Spinal cord (tissue), 10 donors: Measurements from ENCODE around the gene HHIPL1. TPM values are rescaled to one million over a fixed set of nuclear protein-coding genes. Genes with fewer than 3 reads are reported as not detected.

Source experiments
- DNase-seq, 6 donors: peaks; one replicate each; pipeline versions ENCODE4 v3.0.0 to v3.0.0-alpha.2; 2013 to 2015; ENCODE audit warnings: low spot score in 6 of 6, low read depth in 4 of 6
- H3K27ac ChIP-seq: one replicate; pipeline ENCODE4 v1.5.1; 2013; ENCODE audit warnings: low read depth, low read length, control low read depth
- H3K27me3 ChIP-seq: one replicate; pipeline ENCODE4 v1.6.1; 2013; ENCODE audit warnings: low read length; ENCODE audit not compliant: control insufficient read depth, insufficient read depth
- H3K36me3 ChIP-seq: one replicate; pipeline ENCODE4 v1.6.1; 2013; ENCODE audit warnings: low read length; ENCODE audit not compliant: control insufficient read depth, insufficient read depth
- H3K4me1 ChIP-seq: one replicate; pipeline ENCODE4 v1.6.1; 2013; ENCODE audit warnings: low read length; ENCODE audit not compliant: control insufficient read depth, insufficient read depth
- H3K4me3 ChIP-seq: one replicate; pipeline ENCODE4 v1.5.1; 2013; ENCODE audit warnings: low read depth, low read length, control low read depth
- H3K9me3 ChIP-seq: one replicate; pipeline ENCODE4 v1.6.1; 2013; ENCODE audit warnings: low read length; ENCODE audit not compliant: control insufficient read depth, insufficient read depth
- WGBS: methylation state at CpG from one replicate; pipeline ENCODE4 v1.1.5; 2013; ENCODE audit warnings: missing lambda C conversion rate; ENCODE audit not compliant: insufficient coverage; 5-methylcytosine and 5-hydroxymethylcytosine counted together
- polyA plus RNA-seq, 2 donors: library from polyadenylated mRNA; unstranded; fragments of 120-200 nt; gene quantifications; one replicate each; pipeline ENCODE4 v1.2.1, GENCODE V29; 2013; ENCODE audit not compliant: insufficient read length in 2 of 2
- total RNA-seq, 2 donors: library from RNA; depleted of rRNA in 1 of 2; stranded (reverse); fragments of 120-200 nt in 1 of 2; fragments of >200 nt in 1 of 2; gene quantifications; one replicate each; pipeline versions ENCODE4 v1.2.3 to v1.2.4, GENCODE V29; 2013 to 2014
- donor health status: healthy.

The HHIPL1 gene
- total and polyA plus RNA-seq, 4 donors = 4.8 to 6.2 (median 5.4) TPM

DNA sequence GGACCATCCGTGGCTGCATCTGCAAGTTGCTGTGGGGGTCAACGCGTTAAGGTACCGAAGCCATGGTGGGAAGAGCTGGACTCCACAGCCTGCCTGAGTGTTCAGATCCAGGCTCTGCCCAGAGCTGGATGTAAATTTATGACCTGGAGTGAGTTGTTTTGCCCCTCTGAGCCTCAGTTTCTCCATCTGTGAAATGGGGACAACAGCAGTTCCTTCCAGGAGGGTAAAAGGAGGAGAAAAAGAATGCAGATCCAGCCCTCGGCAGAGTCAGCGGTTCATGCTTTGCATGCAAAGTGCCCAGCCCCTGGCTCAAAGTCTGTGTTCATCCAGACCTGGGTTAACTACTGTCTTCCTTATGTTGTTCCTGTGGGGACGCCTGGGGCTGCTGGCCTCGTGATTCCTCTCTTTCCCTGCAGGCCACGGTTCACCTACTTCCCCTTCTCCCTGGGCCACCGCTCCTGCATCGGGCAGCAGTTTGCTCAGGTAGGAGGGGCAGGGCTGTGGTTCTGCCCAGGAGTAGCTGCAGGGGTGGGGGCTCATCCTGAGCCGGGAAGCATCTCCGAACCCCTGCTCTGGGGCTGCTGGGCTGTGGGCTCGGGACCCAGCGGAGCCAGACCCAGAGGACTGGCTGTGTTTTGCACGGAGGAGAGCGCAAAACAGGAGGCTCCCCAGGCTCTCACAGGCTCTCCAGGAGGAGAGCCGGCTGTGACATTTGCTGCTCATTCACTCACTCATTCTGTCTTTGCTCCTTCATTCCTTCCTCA, 81.0 kb downstream of the HHIPL1 start:
- Histone ChIP-seq H3K27me3 (no peaks in the 10 kb centered on the region), H3K27ac (no peak overlapping the region), H3K9me3 (no peaks in the 10 kb centered on the region), H3K36me3 (peaks cover 13% of the 10 kb centered on the region), H3K4me1 (peaks cover 15% of the 10 kb centered on the region), H3K4me3 (no peak overlapping the region)
- no peak for DNase-seq
- 73% methylated on average over 10 of the region's 18 CpGs for WGBS

DNA sequence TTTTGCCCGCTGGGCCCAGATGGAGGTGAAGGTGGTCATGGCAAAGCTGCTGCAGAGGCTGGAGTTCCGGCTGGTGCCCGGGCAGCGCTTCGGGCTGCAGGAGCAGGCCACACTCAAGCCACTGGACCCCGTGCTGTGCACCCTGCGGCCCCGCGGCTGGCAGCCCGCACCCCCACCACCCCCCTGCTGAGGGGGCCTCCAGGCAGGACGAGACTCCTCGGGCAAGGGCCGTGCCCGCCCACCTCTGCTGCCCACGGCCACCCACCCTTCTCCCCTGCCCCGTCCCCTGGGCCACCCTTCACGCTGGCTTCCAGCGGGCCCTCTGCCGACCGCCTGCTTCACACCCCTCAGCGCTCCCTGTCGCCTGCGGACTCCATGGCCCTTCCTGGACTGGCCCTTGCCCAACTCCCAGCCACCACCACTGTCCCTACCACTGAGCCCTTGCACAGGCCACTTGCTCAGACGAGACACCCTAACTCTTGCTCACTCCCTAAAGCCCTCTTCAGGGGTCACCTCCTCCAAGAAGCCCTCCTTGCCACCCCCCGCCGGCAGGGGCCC, 81.7 kb downstream of the HHIPL1 start:
- WGBS = 77% methylated on average over 22 of the region's 26 CpGs
- no peak for DNase-seq

DNA sequence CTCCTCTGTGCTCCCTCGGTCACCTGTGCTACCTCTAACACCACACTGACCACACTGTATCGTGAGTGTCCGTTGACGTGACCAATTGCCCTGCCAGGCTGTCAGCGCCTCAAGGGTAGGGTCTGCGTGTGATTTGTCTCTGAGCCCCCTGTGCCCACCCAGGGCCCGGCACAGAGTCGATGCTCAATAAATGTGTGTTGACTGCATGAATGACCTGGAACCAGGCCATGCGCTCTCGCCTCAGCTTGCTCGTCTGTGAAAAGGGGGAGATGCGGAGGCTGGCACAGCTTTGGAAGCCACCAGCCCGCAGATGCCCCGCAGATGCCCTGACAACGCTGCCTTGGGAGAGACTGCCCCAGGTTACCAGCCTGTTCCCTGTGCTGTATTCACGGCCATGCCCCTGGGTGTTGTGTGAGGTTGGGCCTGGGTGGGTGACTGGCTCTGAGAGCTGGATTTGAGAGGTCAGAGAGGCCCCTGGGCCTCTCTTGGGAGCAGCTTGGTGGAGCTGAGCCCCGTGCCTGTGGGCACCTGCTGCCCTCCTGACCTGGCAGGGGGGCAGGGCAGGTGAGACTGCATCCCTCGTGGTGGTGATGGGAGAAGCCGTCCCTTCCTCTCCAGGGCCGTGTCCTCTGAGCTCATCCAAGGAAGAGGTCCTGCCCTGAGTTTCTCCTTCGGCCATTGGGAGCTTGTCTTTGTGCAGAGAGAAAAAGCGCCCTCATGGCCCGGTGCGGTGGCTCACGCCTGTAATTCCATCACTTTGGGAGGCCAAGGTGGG, 82.4 kb downstream of the HHIPL1 start:
- DNase-seq = no peak
- H3K4me3 ChIP-seq = no peak overlapping the region
- 91% methylated on average over 25 of the region's 25 CpGs for WGBS
- no peaks in the 10 kb centered on the region for H3K27me3 ChIP-seq
- no peak overlapping the region for H3K27ac ChIP-seq
- H3K36me3 ChIP-seq = peaks cover 11% of the 10 kb centered on the region
- H3K9me3 ChIP-seq = no peaks in the 10 kb centered on the region
- peaks cover 28% of the 10 kb centered on the region for H3K4me1 ChIP-seq

More for the DNA sequence above, 81.7 kb downstream of the HHIPL1 start:
- H3K9me3 ChIP-seq = no peaks in the 10 kb centered on the region
- H3K27ac ChIP-seq = no peak overlapping the region
- H3K4me3 ChIP-seq = no peak overlapping the region
- H3K27me3 ChIP-seq = no peaks in the 10 kb centered on the region
- peaks cover 21% of the 10 kb centered on the region for H3K4me1 ChIP-seq
- peaks cover 12% of the 10 kb centered on the region for H3K36me3 ChIP-seq

DNA sequence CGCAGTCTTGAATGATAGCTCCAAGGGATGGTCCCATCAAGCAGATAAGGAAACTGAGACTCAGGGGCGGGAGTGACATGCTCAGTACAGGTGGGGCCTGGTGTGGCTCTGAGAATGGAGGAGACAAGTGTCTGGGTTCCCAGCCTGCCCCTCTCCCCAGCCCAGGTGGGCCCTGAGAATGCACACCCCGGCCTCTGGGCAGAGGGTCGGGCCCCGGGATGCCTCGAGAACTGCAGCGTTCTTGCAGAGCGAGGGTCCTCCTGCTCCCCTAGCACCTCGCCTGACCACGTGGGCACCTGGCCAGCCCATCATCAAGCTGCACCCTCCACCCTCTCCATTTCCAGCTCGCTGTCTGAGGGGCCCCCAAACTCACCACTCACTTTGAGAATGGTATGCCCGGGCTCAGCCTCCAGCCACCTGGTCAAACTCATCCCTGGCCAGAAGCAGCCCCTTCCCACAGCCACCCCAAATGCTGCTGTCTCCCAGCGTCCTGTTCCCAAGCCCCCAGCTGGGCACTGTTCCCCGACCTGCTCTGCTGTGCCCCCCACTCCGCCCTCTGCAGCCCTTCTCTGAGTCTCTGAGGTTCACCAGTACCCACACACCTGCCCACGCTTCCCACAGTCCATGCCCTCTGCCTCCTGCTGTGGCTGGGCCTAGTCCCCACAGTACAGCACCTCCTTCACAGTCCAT, 83.4 kb downstream of the HHIPL1 start:
- peaks cover 39% of the 10 kb centered on the region for H3K4me1 ChIP-seq
- no peak for DNase-seq
- H3K36me3 ChIP-seq = peaks cover 11% of the 10 kb centered on the region
- H3K27ac ChIP-seq = no peak overlapping the region
- WGBS = 91% methylated on average over 16 of the region's 16 CpGs
- H3K27me3 ChIP-seq = no peaks in the 10 kb centered on the region
- no peak overlapping the region for H3K4me3 ChIP-seq
- no peaks in the 10 kb centered on the region for H3K9me3 ChIP-seq

- Histone ChIP-seq H3K4me3 (no peak overlapping the region), H3K4me1 (peaks cover 45% of the 10 kb centered on the region), H3K9me3 (no peaks in the 10 kb centered on the region), H3K27ac (no peak overlapping the region), H3K36me3 (peaks cover 11% of the 10 kb centered on the region), H3K27me3 (no peaks in the 10 kb centered on the region)
- WGBS = 89% methylated on average over 4 of the region's 4 CpGs
- DNase-seq = no peak
These were observed 84.1 kb downstream of the HHIPL1 start for GRCh38 chr14:99728981-99729451.

Other genes with a start within 250 kb of the HHIPL1 start
- gene SETD3, start 164.3 kb upstream of the HHIPL1 start, total RNA-seq = 10 to 100 TPM; 69.2 to 82.6 TPM
- gene SETD3, start 164.3 kb upstream of the HHIPL1 start, polyA plus RNA-seq = 10 to 100 TPM; 50.9 to 55.3 TPM
- 10 to 100 TPM; 25.7 to 49.0 TPM for gene CCNK, start 163.7 kb upstream of the HHIPL1 start, total RNA-seq
- 10 to 100 TPM; 40.6 to 42.2 TPM for gene CCNK, start 163.7 kb upstream of the HHIPL1 start, polyA plus RNA-seq
- gene CCDC85C, start 40.9 kb upstream of the HHIPL1 start, total RNA-seq = 10 to 100 TPM in 1 of 2 donors, 1 to 10 TPM in 1; 8.4 to 20.4 TPM
- gene CCDC85C, start 40.9 kb upstream of the HHIPL1 start, polyA plus RNA-seq = 10 to 100 TPM; 29.5 to 34.5 TPM
- 10 to 100 TPM in 1 of 2 donors, 1 to 10 TPM in 1; 5.5 to 18.7 TPM for gene CYP46A1, start 39.2 kb downstream of the HHIPL1 start, total RNA-seq
- gene CYP46A1, start 39.2 kb downstream of the HHIPL1 start, polyA plus RNA-seq = 10 to 100 TPM; 33.2 to 42.2 TPM
- 10 to 100 TPM; 38.1 to 40.4 TPM for gene EML1, start 148.3 kb downstream of the HHIPL1 start, total RNA-seq
- gene EML1, start 148.3 kb downstream of the HHIPL1 start, polyA plus RNA-seq = 10 to 100 TPM; 23.1 to 31.7 TPM